ENCODE data around the gene IGFBP4. TPM values are rescaled to one million over a fixed set of nuclear protein-coding genes. Genes with fewer than 3 reads are reported as not detected.

Gene IGFBP4
- total and polyA plus RNA-seq, 2 of the 13 experiments (the other 11 are each of a cell fraction or from before 2014, with no cell fraction given) = 4.1 to 49.0 TPM

DNA sequence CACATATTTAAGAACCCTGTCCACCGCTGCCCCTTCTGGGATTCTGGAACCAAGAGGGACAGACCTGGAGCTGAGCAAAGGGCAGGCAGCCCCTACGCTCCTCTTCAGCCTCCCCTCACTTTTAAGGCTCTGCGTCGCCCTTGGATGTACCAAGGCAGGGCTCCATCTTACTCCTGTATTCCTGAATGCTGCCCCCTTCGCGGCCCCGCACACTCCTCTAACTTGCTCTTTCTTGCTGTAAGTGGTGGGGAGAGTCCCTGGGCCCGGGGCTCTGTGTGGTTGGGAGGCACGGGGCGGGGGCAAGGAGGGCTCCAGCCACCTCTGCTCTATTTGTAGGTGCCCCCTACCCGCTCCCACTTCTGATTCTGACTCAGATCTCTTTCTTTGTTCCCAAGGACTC is 56.9 kb downstream of the IGFBP4 start:
- H3K4me3 ChIP-seq (replicated peaks in 1 of 3; ENCODE audit: insufficient read depth in 1 of 3, low read depth in 2 of 3, low read length in 3 of 3) = peak overlapping the region in 2 of 3 experiments; percentile 45 to 48; a peak in 3 of 6 replicates
- peaks cover 49% of the 10 kb centered on the region for H3K4me1 ChIP-seq (ENCODE audit: insufficient read depth, low read length)
- H2AFZ ChIP-seq (ENCODE audit: low read length) = no peak overlapping the region
- H3K4me2 ChIP-seq (ENCODE audit: low read depth, low read length) = peak overlapping the region; percentile 76
- intact Hi-C loops (cut with micrococcal nuclease; ENCODE audit: unreplicated experiment) = no loop called here
- BruUV-seq (replicated peaks) = no TSS peak
- WGBS (ENCODE audit: low lambda C conversion rate) = 66% methylated on average over 11 of the region's 11 CpGs
- CTCF ChIA-PET (ENCODE audit: low intra/inter-chr PET ratio, low total read pairs) = interaction anchor here (1.7 kb wide), 1 partner anchor 60 kb away, joined by 3 read pairs; no protein-coding TSS in a partner anchor
- no peak overlapping the region for H3K9ac ChIP-seq (ENCODE audit: insufficient read depth, low read depth, low read length)
- no peaks in the 10 kb centered on the region for H4K20me1 ChIP-seq (ENCODE audit: insufficient read depth, low read length)
- ATAC-seq = peak; percentile 13; the same call in 2 of the 3 replicates
- H3K79me2 ChIP-seq (ENCODE audit: insufficient read depth, low read length) = no peaks in the 10 kb centered on the region
- H3K27me3 ChIP-seq (ENCODE audit: control insufficient read depth in 1 of 2, insufficient read depth in 2 of 2, low read length in 2 of 2) = peaks cover 0 to 12% of the 10 kb centered on the region in 2 experiments; a peak in 3 of 5 replicates
- H3K9me3 ChIP-seq (ENCODE audit: low read length) = no peaks in the 10 kb centered on the region
- H3K27ac ChIP-seq (ENCODE audit: extremely low read length, insufficient read depth, low read length) = no peak overlapping the region
- in situ Hi-C loops (cut with HindIII; ENCODE audit: extremely low pct_ligation_motif_present, low pct_unique_long_range_greater_than_20kb) = no loop called here
- no peak for DNase-seq (ENCODE audit: low spot score)
- H3K36me3 ChIP-seq (replicated peaks in 1 of 2; ENCODE audit: control insufficient read depth in 1 of 2, insufficient read depth in 2 of 2, low read length in 2 of 2) = no peaks in the 10 kb centered on the region
- POLR2A ChIA-PET = no interaction called here
- FAIRE-seq = no peak
- TF ChIP-seq MTA1 (CRISPR knock-in tag; IDR thresholded peaks at IDR 0.05; ENCODE audit: borderline replicate concordance) (peak; percentile 49; the same call in 1 of the 2 replicates), ZMYM3 (CRISPR knock-in tag; IDR thresholded peaks at IDR 0.05) (no peak), NCOA2 (CRISPR knock-in tag; IDR thresholded peaks at IDR 0.05) (no peak), TBL1XR1 (IDR thresholded peaks at IDR 0.05; ENCODE audit: borderline replicate concordance, low read length, partially characterized antibody) (no peak), ZNF546 (CRISPR knock-in tag; conservative IDR thresholded peaks at IDR 0.05) (no peak), TCF12 (IDR thresholded peaks at IDR 0.05) (no peak), TCF12 (CRISPR knock-in tag; IDR thresholded peaks at IDR 0.05) (no peak), ZNF343 (CRISPR knock-in tag; IDR thresholded peaks at IDR 0.05) (0 out of 2 replicates have a peak, but pooled peaks have one; percentile 59), ZNF274 (CRISPR knock-in tag; IDR thresholded peaks at IDR 0.05) (0 out of 2 replicates have a peak, but pooled peaks have one; percentile 2)
- TF ChIP-seq, protein P1, sequence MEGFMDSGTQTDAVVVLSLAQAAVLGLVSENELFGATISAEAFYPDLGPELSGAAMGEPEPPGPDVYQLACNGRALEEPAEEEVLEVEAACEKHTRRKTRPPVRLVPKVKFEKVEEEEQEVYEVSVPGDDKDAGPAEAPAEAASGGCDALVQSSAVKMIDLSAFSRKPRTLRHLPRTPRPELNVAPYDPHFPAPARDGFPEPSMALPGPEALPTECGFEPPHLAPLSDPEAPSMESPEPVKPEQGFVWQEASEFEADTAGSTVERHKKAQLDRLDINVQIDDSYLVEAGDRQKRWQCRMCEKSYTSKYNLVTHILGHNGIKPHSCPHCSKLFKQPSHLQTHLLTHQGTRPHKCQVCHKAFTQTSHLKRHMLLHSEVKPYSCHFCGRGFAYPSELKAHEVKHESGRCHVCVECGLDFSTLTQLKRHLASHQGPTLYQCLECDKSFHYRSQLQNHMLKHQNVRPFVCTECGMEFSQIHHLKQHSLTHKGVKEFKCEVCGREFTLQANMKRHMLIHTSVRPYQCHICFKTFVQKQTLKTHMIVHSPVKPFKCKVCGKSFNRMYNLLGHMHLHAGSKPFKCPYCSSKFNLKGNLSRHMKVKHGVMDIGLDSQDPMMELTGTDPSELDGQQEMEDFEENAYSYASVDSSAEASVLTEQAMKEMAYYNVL (CRISPR knock-in tag; IDR thresholded peaks at IDR 0.05; ENCODE audit: borderline replicate concordance) = 0 out of 2 replicates have a peak, but pooled peaks have one; percentile 14
- TF ChIP-seq, protein P2, sequence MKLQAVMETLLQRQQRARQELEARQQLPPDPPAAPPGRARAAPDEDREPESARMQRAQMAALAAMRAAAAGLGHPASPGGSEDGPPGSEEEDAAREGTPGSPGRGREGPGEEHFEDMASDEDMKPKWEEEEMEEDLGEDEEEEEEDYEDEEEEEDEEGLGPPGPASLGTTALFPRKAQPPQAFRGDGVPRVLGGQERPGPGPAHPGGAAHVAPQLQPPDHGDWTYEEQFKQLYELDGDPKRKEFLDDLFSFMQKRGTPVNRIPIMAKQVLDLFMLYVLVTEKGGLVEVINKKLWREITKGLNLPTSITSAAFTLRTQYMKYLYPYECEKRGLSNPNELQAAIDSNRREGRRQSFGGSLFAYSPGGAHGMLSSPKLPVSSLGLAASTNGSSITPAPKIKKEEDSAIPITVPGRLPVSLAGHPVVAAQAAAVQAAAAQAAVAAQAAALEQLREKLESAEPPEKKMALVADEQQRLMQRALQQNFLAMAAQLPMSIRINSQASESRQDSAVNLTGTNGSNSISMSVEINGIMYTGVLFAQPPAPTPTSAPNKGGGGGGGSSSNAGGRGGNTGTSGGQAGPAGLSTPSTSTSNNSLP (IDR thresholded peaks at IDR 0.05; ENCODE audit: low read depth, low read length) = no peak
- TF ChIP-seq, protein P3, sequence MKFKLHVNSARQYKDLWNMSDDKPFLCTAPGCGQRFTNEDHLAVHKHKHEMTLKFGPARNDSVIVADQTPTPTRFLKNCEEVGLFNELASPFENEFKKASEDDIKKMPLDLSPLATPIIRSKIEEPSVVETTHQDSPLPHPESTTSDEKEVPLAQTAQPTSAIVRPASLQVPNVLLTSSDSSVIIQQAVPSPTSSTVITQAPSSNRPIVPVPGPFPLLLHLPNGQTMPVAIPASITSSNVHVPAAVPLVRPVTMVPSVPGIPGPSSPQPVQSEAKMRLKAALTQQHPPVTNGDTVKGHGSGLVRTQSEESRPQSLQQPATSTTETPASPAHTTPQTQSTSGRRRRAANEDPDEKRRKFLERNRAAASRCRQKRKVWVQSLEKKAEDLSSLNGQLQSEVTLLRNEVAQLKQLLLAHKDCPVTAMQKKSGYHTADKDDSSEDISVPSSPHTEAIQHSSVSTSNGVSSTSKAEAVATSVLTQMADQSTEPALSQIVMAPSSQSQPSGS (CRISPR knock-in tag; IDR thresholded peaks at IDR 0.05) = no peak
- TF ChIP-seq, protein P4, sequence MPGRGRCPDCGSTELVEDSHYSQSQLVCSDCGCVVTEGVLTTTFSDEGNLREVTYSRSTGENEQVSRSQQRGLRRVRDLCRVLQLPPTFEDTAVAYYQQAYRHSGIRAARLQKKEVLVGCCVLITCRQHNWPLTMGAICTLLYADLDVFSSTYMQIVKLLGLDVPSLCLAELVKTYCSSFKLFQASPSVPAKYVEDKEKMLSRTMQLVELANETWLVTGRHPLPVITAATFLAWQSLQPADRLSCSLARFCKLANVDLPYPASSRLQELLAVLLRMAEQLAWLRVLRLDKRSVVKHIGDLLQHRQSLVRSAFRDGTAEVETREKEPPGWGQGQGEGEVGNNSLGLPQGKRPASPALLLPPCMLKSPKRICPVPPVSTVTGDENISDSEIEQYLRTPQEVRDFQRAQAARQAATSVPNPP (CRISPR knock-in tag; IDR thresholded peaks at IDR 0.05) = no peak
- TF ChIP-seq, protein P5, sequence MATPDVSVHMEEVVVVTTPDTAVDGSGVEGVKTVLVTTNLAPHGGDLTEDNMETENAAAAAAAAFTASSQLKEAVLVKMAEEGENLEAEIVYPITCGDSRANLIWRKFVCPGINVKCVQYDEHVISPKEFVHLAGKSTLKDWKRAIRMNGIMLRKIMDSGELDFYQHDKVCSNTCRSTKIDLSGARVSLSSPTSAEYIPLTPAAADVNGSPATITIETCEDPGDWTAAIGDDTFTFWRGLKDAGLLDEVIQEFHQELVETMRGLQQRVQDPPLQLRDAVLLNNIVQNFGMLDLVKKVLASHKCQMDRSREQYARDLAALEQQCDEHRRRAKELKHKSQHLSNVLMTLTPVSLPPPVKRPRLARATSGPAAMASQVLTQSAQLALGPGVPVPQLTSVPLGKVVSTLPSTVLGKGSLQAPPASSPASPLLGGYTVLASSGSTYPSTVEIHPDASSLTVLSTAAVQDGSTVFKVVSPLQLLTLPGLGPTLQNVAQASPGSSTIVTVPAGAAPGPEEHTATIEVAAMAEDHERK (CRISPR knock-in tag; IDR thresholded peaks at IDR 0.05; ENCODE audit: low read depth) = no peak
- TF ChIP-seq, protein P6, sequence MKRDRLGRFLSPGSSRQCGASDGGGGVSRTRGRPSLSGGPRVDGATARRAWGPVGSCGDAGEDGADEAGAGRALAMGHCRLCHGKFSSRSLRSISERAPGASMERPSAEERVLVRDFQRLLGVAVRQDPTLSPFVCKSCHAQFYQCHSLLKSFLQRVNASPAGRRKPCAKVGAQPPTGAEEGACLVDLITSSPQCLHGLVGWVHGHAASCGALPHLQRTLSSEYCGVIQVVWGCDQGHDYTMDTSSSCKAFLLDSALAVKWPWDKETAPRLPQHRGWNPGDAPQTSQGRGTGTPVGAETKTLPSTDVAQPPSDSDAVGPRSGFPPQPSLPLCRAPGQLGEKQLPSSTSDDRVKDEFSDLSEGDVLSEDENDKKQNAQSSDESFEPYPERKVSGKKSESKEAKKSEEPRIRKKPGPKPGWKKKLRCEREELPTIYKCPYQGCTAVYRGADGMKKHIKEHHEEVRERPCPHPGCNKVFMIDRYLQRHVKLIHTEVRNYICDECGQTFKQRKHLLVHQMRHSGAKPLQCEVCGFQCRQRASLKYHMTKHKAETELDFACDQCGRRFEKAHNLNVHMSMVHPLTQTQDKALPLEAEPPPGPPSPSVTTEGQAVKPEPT (CRISPR knock-in tag; IDR thresholded peaks at IDR 0.05; ENCODE audit: low read depth) = no peak

All from HepG2 (cell line).